ENCODE measurements around the gene PTPRT.

DNA sequence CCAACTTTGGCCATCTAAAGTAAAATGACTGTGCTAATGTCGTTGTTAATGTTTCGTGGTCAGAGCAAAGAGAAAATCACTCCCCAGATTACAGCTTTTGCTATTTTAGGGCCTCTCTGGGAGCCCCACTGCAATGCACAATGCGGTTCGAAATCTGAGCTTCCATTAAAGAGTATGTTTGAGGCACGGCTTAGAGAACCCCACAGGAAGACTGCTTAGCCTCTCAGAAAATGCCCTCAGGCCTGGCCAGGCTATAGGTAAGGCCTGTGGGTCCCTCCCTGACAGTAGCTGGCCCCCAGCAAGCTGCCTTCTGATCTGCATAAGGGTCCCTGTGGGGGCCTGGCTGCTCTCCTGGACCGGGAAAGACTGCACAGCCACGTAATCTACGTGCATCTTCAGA is 274.6 kb downstream of the PTPRT start:
- TF ChIP-seq, protein P1, sequence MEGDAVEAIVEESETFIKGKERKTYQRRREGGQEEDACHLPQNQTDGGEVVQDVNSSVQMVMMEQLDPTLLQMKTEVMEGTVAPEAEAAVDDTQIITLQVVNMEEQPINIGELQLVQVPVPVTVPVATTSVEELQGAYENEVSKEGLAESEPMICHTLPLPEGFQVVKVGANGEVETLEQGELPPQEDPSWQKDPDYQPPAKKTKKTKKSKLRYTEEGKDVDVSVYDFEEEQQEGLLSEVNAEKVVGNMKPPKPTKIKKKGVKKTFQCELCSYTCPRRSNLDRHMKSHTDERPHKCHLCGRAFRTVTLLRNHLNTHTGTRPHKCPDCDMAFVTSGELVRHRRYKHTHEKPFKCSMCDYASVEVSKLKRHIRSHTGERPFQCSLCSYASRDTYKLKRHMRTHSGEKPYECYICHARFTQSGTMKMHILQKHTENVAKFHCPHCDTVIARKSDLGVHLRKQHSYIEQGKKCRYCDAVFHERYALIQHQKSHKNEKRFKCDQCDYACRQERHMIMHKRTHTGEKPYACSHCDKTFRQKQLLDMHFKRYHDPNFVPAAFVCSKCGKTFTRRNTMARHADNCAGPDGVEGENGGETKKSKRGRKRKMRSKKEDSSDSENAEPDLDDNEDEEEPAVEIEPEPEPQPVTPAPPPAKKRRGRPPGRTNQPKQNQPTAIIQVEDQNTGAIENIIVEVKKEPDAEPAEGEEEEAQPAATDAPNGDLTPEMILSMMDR (IDR thresholded peaks at IDR 0.05), result no peak
- no peak for TF ChIP-seq POLR2A (IDR thresholded peaks at IDR 0.05)

All from Peyer's patch (tissue), 4 donors.